ENCODE results near the gene TBC1D3D. TPM values are rescaled to one million over a fixed set of nuclear protein-coding genes. Genes with fewer than 3 reads are reported as not detected.
"Not testable (repeated sequence)": the region's sequence is repeated elsewhere in the genome, so short reads cannot be mapped to it uniquely, and the experiment has no call there.

Gene TBC1D3D
- 1 to 10 TPM in 4 of 5 donors, not detected in 1; 1.1 to 8.2 (median 3.6) TPM for total RNA-seq
- total RNA-seq (2013) = 4.1 TPM
- total RNA-seq = 0 reads per million in 29 experiments

DNA sequence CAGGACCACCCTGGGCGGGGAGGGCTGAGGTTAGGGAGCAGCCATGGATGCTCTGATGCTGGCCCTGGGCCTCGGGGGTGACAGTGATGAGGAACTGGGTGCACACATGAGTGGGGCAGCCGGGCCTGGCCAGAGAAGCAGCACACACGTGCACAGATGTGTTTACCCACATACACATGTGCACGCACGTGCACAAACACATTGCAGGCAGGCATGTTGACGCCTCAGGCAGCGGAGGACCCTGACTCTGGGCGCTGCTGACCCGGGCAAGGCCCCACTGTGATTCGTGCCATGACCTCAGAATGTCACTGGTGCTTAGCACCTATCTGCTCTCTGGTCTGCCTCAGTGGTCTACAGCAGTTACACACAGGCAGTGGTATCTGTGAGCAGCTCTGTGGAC lies at the start of gene TBC1D3D:
TSS of gene TBC1D3D (plus strand) at position 301 of the 400 bp plus-strand sequence. CDS start 1,585 bp downstream, outside the sequence.
- H3K36me3 Mint-ChIP-seq; ATAC-seq (replicated peaks in 1 of 4): not testable (repeated sequence)

DNA sequence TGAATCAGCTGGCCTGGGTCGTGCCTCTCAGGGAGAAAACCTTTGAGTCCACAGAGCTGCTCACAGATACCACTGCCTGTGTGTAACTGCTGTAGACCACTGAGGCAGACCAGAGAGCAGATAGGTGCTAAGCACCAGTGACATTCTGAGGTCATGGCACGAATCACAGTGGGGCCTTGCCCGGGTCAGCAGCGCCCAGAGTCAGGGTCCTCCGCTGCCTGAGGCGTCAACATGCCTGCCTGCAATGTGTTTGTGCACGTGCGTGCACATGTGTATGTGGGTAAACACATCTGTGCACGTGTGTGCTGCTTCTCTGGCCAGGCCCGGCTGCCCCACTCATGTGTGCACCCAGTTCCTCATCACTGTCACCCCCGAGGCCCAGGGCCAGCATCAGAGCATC lies 14.8 kb upstream of the TBC1D3D start, which contains the start of gene TBC1D3L:
TSS of gene TBC1D3L (minus strand) at position 101 of the 400 bp plus-strand sequence. CDS start 1,540 bp downstream, outside the sequence.
- H3K36me3 ChIP-seq (ENCODE audit: control insufficient read depth in 2 of 2, extremely low read depth in 1 of 2, insufficient read depth in 1 of 2, low read length in 1 of 2); H3K27me3 ChIP-seq (replicated peaks in 1 of 2; ENCODE audit: control insufficient read depth in 2 of 2, extremely low read depth in 1 of 2, insufficient read depth in 2 of 2, low read length in 1 of 2); H3K4me1 ChIP-seq (ENCODE audit: control insufficient read depth in 1 of 2, extremely low read depth in 1 of 2, insufficient read depth in 2 of 2, low read length in 2 of 2); H3K27ac Mint-ChIP-seq; DNase-seq; H3K4me3 ChIP-seq (ENCODE audit: control insufficient read depth in 1 of 2, extremely low read depth in 1 of 2, low read length in 1 of 2); H3K36me3 Mint-ChIP-seq; CTCF ChIA-PET; POLR2A ChIA-PET; H3K27me3 Mint-ChIP-seq; H3K4me1 Mint-ChIP-seq; H3K27ac ChIP-seq (ENCODE audit: low read length); H3K4me3 Mint-ChIP-seq; ATAC-seq (replicated peaks in 1 of 4); H3K9me3 ChIP-seq; H3K9me3 Mint-ChIP-seq: not testable (repeated sequence)
- WGBS (ENCODE audit: insufficient coverage) = no CpG with 5 or more reads among the region's 11 CpGs

More for the DNA sequence above, at the start of gene TBC1D3D:
- H3K4me1 ChIP-seq (ENCODE audit: control insufficient read depth in 1 of 2, extremely low read depth in 1 of 2, insufficient read depth in 2 of 2, low read length in 2 of 2); H3K9me3 Mint-ChIP-seq; H3K27ac Mint-ChIP-seq; H3K4me3 Mint-ChIP-seq; DNase-seq; H3K4me1 Mint-ChIP-seq; H3K27me3 Mint-ChIP-seq; H3K4me3 ChIP-seq (ENCODE audit: control insufficient read depth in 1 of 2, extremely low read depth in 1 of 2, low read length in 1 of 2); CTCF ChIA-PET; H3K9me3 ChIP-seq; H3K36me3 ChIP-seq (ENCODE audit: control insufficient read depth in 2 of 2, extremely low read depth in 1 of 2, insufficient read depth in 1 of 2, low read length in 1 of 2); POLR2A ChIA-PET; H3K27ac ChIP-seq (ENCODE audit: low read length); H3K27me3 ChIP-seq (replicated peaks in 1 of 2; ENCODE audit: control insufficient read depth in 2 of 2, extremely low read depth in 1 of 2, insufficient read depth in 2 of 2, low read length in 1 of 2): not testable (repeated sequence)
- no CpG with 5 or more reads among the region's 11 CpGs for WGBS (ENCODE audit: insufficient coverage)

Other genes with a start within 250 kb of the TBC1D3D start
- gene TBC1D3K, start 79.6 kb upstream of the TBC1D3D start, total RNA-seq = not detected
- gene TBC1D3L, start 14.9 kb upstream of the TBC1D3D start, total RNA-seq = 10 to 100 TPM; 10.4 to 33.5 (median 19.4) TPM
- gene TBC1D3C, start 64.7 kb downstream of the TBC1D3D start, total RNA-seq = 1 to 10 TPM in 3 of 5 donors, not detected in 2; 2.5 to 6.2 (median 4.1) TPM
- gene TBC1D3E, start 124.0 kb downstream of the TBC1D3D start, total RNA-seq = not detected
- 1 to 10 TPM in 3 of 5 donors, not detected in 2; 1.4 to 8.8 (median 3.1) TPM for gene TBC1D3, start 188.6 kb downstream of the TBC1D3D start, total RNA-seq